Glomerular visceral epithelial cell (primary cell): Measurements from ENCODE around the gene SLMAP.

Source experiments
- DNase-seq: peaks from one replicate; pipeline ENCODE4 v3.0.0-alpha.2; 2016; ENCODE audit errors: extremely low spot score

The SLMAP gene

DNA sequence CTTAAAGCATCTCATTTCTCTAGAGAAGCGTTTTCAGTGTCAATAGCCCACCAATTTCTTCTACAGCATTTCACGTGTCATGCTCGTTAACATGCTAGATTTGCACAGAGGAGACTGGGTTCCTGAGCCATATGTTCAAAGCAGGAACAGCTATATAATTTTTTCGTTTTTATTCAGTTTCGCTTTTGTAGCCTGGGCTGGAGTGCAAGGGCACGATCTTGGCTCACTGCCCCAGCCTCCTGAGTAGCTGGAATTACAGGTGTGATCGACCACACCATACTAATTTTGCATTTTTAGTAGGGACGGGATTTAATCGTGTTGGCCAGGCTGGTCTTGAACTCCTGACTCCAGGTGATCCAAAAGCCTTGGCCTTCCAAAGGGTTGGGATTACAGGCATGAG lies 6.6 kb upstream of the SLMAP start:
- no peak for DNase-seq

DNA sequence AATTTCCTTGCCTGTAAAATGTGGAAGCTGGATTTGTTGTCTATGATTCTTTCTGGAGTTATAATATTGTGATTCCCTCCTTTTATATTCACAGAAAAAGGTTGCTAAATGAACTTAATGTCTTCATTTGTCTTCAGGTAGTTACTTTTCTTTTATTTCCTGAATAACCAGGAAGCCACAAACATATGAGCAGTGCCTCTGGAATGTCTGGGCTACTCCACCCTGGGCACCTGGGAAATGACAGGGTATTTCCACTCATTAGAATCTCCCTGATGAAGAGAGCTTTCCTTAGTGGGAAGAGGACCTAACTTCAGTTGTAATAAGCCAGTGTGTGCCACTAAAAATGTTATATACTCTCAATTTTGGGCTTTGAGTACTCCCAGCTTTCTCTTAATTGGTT lies 3.8 kb upstream of the SLMAP start:
- peak; percentile 65 for DNase-seq

DNA sequence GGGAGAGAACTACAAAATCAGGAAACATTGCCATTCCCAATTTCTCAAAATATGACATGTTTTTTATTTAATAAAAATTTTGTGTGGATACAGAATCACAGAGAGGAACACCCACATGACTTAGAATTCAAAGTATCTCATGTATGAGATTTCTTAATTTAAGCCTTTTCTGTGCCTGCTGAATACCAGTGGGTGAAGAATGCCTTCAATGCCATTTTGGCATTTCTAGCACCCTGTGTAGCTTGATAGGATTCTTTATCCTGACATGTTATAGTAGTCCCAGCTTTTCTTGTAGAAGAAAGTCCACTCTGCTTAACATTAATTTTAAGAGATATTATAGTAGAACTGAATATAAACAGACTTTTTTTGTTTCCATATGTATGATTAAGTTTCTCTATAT lies 3.1 kb upstream of the SLMAP start:
- DNase-seq: no peak

DNA sequence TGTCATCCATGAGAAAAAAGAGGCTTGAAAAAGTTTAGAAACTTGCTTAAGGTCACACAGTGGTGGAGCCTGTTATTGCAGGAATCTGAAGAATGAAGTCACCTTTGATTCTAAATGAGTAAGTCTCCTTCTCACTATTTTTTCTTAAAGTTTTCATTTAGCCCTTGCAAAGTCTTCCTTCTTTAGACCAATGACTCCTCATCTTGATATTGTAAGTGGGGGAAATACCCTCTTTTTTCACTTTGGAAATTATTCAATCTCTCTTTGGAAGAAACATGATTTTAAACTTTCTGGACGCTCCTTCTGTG lies 787 bp upstream of the SLMAP start:
- DNase-seq: peak; percentile 58

DNA sequence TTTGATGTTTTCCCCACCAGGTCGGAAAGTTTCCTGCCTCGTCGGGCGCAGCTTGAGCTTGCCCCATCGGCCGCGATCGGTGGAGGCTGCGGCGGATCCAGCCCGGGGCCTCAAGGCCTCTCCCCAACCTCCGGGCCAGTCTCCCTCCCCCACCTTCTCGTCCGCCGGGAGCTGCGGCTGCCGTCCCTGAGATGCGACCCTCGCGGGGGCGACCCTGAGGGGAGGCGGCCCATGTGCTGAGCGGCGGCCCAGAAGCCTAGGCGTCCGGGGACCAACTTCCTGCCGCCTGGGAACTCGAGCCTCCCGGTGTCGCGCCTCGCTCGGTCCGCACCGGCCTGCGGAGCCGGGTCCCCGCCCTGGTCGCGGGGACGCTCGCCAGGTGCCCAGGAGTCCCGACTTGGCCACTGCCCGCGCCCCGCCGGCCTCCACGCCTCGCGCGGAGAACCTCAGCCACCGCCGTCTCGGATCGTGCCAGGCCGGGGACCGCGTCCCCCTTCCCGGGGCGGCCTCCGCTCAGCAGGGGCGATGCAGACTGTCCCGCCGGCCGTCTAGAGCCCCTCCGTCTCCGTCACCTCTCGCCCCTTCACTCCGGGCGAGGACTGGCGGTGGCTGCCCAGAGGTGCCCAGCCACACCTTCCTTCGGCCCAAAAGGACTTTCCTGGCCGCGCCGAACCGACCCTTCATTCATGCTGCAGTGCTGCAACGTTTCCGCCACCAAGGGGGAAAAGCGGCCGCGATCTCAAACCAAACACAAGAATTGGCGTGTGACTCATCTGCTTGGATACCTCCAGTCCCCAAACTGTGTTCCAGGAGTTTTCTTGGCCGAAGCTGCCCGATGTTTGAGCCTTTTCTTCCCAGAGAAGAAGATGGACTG lies 656 bp downstream of the SLMAP start:
- peak; percentile 56 for DNase-seq

DNA sequence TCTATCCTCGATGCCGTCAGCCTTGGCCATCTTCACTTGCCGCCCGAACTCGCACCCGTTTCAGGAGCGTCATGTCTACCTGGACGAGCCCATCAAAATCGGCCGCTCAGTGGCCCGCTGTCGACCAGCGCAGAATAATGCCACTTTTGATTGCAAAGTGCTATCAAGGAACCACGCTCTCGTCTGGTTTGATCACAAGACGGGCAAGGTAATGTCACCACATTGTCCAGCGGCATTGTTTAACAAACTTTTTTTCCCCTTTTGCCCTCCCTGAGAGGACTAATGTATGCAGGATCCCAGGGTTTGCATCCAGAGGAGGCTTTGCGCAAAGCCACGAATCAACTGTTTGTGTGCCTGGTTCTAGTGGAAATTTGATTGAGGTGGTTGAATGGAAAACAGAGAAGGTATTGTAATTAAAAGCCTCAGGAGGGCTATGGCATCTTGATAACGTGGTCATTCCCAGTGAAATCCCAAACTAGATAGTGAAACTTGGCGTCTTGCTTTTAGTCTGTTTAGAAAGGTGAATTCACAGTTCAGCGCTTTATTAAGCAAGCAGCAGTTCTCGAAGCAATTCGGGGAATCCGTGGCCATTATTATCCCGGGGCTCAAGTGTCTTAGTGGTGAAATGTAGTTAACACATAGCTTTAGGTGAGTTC lies 1.7 kb downstream of the SLMAP start:
- peak; percentile 44 for DNase-seq

DNA sequence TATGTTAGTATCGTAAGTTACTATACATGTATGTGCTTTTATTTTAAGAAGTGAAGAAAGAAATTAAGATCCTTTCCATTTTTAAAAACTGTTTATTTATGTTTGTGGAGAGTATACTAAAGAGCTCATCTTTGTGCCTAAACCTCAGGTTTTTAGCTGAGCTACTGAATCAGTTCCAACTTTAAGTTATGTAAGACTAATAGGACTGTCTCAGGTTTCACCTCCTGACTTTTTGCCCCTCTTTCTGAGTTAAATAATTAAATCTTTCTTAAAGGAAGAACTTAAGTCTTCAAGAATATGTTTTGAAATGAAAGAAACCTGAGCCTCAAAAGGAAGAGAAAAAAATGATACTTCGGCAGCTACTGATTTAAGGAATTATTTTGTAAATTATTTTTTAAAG lies 2.6 kb downstream of the SLMAP start:
- DNase-seq: no peak

DNA sequence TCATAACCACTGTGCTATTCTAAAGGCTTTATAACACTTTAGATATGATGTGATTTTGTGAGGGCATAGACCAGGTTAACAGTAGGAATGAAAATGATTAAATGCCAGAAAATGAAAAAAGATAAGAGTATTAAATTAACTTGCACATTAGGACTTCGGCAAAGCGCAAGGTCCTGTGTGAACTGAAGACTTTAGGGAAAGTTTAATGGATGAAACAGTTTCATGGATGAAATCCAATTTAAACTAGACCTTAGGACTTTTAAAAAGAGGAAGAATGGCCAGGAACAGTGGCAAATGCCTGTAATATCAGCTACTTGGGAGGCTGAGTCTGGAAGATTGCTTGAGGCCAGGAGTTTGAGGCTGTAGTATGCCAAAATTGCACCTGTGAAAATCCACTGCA lies 8.7 kb downstream of the SLMAP start:
- DNase-seq: no peak

DNA sequence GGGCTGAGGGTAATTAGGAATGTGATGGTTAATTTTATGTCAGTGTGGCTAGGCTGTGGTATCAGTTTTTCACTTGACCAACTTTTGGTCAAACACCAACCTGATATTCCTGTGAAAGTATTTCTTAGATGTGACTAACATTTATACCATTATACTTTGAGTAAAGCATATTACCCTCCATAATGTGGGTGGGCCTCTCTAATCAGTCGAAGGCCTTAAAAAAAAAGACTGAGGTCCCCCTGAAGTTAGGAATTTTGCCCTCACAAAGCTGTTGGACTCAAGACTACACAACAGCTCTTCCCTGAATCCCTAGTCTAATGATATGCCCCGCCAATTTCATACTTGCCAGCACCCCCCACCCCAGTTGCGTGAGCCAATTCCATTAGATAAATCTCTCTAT lies 12.5 kb downstream of the SLMAP start:
- DNase-seq: no peak

DNA sequence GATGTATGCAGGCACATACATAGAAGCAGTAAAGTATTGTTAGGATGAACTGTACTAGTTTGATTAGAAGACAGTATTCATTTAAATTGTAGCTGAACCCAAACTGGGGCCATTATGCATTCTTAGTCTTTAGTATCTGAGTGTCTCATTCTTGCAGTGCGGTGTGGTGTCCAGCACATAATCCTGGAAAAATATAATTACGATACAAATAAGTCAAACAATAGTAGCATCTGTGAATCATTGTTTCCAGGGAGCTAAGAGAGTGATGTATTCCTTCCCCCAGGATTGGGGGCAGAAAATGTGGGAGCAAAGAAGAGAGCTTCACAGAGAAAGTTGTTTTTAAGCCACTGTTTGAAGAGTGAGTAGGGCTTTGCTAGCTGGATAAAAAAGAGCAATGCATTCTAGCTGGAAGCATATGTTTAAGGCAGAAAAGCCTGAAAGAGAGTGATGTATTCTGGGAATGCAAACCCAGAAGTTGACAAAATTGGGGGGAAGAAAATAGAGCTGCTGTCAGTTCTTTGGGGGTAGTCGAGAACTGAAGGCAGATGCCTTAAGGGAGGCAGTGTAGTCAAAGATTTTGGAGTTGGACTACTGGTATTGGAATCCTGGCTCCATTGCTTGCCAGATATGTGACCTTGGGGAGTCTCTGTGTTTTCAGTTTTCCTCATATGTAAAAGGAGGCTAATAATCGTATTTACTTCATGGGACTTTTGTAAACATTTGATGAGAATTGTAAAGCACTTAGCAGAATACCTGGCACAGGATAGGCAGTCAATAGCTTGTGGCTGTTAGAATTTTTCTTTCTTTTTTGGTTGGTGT lies 14.1 kb downstream of the SLMAP start:
- no peak for DNase-seq

DNA sequence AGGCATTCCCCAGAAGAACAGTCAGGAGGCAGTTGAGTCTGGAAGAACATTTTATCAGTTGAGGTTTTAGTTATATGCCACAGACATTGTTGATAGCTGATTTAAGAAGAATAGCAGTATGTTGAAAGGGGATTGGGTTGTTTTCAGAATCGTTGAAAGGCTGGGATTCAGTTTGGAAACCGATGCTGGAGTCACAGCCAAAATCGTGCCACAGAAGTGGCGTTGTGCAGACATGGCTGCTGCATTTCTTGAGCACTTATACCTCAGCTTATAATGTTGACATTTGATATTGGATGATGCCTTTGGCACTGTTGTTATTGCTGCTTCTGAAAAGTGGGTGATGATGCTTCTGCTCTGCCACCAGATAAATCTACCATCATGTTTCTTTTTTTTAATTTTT lies 16.1 kb downstream of the SLMAP start:
- no peak for DNase-seq

DNA sequence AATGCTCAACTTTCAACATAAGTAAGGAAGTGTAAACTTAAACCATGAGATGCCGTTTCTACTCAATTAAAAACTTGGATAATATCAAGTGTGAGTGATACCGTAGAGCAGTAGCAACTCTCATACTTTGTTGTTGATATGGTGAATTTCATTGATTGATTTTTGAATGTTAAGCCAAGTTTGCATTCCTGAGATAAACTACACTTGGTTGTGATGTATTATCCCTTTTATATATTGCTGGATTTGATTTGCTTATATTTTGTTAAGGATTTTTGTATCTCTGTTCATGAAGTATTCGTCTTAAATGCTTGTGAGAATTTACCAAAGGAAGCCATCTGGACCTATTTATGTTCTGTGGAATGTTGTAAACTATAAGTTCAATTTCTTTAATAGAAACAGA lies 21.7 kb downstream of the SLMAP start:
- no peak for DNase-seq

DNA sequence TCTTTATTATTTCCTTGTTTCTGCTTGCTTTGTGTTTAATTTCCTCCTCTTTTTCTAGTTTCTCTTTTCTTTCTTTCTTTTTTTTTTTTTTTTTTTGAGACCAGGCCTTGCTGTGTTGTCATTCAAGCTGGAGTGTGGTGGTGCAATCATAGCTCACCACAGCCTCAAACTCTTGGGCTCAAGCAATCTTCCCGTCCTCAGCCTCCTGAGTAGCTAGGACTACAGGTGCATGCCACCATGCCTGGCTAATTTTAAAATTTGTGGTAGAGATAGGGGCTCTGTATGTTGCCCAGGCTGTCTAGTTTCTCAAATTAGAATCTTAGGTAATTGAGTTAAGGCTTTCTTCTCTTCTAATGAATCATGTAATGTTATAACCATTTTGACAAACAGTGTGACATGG lies 22.4 kb downstream of the SLMAP start:
- DNase-seq: no peak

DNA sequence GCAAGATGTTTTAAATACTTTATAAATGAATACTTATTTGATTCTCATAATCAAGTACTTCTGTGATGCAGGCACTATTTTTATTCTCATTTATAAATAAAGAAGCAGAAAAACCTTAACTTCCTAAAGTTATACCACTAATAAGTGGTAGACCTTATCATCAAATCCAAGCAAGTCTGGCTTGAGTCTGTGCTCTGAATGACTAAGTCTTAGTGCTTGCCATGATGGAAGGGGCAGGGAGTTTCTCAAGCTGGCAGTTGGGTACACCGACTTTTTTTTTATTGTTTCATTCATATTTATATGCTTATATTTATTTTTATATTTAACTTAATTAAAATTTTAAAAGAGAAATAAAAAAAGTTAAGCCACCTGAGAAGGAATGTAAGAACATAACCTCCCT lies 23.6 kb downstream of the SLMAP start:
- DNase-seq: no peak

DNA sequence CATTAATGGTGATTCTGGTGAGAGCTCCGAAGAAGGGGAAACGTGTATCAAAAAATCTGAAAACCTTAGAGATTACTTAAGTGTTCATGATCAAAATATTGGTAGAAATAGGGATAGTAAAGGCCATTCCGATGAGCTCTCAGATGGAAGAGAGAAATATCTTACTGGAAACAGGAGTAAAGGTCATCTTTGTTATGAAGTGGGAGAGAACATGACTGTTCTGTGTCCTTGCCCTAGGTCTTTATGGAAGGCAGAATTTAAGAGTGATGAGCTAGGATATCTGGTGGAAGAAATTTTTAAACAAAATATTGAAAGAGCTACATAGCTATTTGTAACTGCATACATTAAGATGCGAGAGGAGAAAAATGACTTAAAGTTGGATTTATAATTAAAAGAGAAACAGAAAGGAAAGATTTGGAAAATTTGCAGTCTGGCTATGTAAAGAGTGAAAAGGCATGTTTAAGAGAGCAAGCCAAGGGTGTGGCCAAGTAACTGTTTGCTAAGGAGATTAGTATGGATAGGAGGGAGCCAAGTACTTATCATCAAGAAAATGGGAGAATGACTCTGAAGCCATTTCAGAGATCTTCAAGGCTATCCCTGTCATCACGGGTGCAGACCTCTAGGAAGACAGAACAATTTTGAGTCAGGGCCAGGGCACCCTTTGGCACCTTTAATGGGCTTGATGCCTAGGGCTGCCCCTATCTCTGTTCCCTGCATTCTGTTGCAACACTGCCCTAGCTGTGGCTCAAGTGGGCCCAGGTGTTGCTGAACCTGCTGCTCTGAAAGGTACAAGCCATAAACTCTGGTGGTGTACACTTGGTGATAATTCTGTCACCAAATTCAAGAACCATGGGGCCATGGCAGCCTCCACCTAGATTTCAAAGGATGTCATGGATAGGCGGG lies 27.3 kb downstream of the SLMAP start:
- DNase-seq: no peak

DNA sequence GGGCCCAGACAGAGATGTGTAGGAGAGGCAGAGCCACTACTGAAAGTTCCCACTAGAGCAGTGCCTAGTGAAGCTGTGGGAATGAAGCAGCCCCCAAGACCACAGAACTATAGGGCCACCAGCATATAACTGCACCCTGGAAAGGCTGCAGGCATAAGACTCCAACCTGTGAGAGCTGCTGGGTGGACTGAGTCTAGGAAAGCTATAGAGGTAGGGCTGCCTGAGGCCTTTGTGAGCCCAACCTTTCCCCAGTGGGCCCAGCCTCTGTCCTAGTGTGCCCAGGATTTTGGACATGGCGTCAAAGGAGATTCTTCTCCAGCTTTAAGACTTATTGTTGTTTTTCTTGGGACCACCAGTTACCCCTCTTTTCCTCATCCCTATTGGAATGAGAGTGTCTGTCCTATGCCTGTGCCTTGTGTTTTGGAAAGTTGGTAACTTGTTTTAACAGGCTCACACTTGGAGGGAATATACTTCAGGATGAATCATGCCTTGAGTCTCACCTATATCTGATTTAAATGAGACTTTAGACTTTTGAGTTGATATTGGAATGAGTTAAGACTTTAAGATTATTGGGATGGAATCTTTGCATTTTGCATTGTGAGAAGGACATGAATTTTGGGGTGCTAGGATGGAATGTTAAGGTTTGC lies 28.1 kb downstream of the SLMAP start:
- DNase-seq: no peak

DNA sequence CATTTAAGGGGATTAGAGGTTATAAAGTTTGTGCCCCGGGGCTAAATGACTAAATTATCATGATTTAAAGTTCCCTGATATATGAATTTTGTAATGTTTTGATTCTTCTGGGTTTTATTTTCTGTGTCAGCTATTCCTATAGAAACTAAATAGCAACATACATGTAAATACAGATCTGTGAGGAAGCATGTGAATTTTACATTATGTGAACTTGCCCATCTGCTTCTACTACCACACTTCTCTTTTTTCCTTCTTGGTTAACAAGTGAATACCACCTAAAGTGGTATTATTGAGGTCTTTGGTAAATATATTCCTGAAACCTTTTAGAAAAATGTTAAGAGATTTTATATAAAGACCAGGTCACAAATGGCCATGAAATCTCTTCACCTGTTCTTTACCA lies 29.3 kb downstream of the SLMAP start:
- DNase-seq: no peak

DNA sequence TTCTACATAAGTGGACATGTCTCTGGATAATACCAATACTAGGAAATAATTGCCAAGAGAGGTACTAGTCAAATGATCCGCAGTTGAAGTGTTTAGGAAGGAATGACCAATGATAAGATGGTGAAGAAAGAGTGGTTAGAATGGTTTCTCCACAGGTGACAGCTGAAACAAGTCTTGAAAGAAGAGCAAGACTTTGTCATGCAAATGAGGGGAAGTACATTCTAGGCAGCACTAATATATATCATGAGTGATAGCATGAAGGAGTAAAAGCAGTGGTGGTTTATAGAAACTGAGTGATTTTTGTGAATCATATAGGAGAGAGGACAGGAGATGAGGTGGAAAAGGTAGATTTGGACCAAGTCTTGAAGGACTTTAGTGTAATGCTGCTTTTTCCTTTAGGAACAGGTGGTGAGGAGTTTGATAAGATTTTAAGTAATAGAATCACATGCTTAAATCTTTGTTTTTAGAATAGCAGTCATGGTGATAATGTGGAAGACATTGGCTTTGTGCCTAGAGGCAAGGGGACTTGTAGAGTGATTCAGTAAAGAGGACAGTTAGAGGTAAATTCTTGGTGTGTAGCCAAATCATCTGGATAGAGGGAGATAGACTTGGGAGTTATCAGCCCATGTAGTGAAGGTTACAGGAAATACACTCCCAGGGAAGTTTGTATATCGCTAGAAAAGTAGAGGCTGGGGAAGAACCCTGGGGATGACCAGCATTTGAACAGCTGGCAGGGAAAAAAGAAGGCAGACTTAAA lies 31.9 kb downstream of the SLMAP start:
- DNase-seq: peak; percentile 72

DNA sequence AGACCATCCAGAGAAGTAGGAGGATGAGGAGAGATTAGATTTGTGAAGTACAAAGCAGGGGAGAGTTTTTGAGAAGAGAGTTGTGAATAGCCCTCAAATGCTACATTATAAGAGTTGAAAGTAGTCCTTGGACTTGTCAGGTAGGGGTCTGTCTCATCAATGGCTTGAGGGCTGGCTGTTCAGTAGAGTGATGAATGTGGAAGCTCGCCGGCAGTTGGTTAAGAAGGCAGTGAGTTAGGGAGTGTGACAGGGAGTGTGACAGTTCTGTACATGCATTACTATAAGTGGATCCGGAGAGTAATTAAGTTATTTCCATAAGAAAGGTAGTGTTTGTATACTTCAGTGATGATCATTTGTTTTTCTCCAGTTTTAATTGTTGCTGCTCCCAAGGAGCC lies 32.5 kb downstream of the SLMAP start:
- DNase-seq: no peak

DNA sequence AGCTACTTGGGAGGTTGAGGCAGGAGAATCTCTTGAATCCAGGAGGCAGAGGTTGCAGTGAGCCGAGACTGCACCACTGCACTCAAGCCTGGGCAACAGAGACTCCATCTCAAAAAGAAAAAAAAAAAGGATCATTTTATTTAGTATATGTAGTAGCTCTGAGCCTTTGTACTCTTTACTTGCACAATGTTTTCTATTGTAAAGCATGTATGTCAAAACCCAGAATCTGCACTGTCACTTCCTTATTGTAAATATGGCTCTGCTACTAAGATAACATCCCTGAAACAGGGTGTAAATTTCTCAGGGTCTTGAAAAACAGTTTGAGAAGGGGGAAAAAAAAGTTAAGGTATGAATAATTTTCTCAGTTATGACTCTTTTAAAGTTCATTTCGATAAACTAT lies 35.1 kb downstream of the SLMAP start:
- no peak for DNase-seq

DNA sequence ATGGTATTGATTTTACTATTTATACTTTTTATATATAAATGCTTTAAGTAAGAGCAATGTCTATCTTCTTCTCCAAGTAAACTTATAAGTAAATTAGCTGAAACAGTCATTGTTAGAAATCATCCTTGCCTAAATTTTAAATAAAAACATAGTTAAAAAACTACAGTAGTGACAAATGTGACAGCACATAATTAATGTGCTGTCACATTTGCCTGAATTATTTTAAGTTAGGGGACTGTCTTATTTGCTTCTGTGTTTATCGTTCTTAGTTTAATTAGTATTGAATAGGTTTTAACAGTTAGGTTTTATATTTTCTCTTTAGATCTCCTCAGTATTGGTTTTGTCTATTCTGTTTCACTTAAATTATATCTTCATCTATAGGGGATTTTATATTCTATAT lies 36.1 kb downstream of the SLMAP start:
- no peak for DNase-seq
